ENCODE data around the gene RPL19.

GRCh38 chr17:39236981-39237441 is 36.9 kb downstream of the RPL19 start:
- TF ChIP-seq CTCF (conservative IDR thresholded peaks at IDR 0.05; ENCODE audit: low read length) (no peak), EZH2phosphoT487 (IDR thresholded peaks at IDR 0.05; ENCODE audit: borderline replicate concordance, low read depth, low read length) (no peak)
